22Rv1 (cell line): ENCODE measurements around the gene PRKCG.

Experiments used
- H3K27ac ChIP-seq: fragments of 450-650 bp; 2 replicates; pipeline ENCODE4 v1.5.1; 2017
- ZFX ChIP-seq: fragments of 450-650 bp; IDR thresholded peaks from 2 replicates; pipeline ENCODE4 v1.6.1; 2017; ENCODE audit warnings: antibody characterized with exemption, borderline replicate concordance
- TF ChIP-seq, protein P1 (sequence below): fragments of 450-650 bp; IDR thresholded peaks from 2 replicates; pipeline ENCODE4 v1.5.1; 2017; ENCODE audit warnings: mild to moderate bottlenecking

The PRKCG gene

DNA sequence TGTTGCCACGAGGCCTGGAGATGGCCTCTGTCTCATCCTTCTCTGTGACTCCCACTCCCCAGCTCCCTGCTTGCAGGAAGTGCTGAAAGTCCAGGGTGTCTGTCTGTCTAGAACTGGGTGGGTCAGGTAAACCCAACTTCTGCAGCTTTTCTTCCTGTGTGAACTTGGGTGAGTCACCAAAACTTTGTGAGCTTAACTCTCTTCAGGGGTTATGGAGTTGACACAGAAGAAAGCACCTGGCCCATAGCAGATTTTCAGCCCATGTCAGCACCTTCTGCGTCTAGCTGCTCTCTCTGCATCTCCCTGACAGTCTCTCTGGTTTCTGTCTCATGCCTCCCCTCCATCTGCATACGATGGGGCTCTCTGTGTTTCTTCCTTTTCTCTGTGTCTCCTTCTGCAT, 22.9 kb downstream of the PRKCG start:
- H3K27ac ChIP-seq = no peak overlapping the region
- TF ChIP-seq, protein P1, sequence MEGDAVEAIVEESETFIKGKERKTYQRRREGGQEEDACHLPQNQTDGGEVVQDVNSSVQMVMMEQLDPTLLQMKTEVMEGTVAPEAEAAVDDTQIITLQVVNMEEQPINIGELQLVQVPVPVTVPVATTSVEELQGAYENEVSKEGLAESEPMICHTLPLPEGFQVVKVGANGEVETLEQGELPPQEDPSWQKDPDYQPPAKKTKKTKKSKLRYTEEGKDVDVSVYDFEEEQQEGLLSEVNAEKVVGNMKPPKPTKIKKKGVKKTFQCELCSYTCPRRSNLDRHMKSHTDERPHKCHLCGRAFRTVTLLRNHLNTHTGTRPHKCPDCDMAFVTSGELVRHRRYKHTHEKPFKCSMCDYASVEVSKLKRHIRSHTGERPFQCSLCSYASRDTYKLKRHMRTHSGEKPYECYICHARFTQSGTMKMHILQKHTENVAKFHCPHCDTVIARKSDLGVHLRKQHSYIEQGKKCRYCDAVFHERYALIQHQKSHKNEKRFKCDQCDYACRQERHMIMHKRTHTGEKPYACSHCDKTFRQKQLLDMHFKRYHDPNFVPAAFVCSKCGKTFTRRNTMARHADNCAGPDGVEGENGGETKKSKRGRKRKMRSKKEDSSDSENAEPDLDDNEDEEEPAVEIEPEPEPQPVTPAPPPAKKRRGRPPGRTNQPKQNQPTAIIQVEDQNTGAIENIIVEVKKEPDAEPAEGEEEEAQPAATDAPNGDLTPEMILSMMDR = no peak
- no peak for TF ChIP-seq ZFX

DNA sequence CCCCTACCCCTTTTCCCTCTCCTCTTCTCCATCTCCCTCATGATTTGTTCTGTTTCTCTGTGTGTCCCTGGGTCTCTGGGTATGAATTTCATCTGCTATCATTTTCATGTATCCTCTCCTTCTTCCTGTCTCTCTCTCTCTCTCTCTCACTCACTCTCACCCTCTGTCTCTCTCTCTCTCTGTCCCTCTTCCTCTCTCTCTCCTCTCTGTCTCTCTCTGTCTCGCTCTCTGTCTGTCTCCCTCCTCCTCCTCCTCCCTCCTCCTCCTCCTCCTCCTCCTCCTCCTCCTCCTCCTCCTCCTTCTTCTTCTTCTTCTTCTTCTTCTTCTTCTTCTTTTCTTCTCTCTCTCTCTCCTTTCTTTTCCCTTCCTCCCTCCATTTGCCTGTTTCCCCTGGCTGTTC, 23.8 kb downstream of the PRKCG start:
- TF ChIP-seq, protein P1 = no peak
- no peak for TF ChIP-seq ZFX
- no peak overlapping the region for H3K27ac ChIP-seq

DNA sequence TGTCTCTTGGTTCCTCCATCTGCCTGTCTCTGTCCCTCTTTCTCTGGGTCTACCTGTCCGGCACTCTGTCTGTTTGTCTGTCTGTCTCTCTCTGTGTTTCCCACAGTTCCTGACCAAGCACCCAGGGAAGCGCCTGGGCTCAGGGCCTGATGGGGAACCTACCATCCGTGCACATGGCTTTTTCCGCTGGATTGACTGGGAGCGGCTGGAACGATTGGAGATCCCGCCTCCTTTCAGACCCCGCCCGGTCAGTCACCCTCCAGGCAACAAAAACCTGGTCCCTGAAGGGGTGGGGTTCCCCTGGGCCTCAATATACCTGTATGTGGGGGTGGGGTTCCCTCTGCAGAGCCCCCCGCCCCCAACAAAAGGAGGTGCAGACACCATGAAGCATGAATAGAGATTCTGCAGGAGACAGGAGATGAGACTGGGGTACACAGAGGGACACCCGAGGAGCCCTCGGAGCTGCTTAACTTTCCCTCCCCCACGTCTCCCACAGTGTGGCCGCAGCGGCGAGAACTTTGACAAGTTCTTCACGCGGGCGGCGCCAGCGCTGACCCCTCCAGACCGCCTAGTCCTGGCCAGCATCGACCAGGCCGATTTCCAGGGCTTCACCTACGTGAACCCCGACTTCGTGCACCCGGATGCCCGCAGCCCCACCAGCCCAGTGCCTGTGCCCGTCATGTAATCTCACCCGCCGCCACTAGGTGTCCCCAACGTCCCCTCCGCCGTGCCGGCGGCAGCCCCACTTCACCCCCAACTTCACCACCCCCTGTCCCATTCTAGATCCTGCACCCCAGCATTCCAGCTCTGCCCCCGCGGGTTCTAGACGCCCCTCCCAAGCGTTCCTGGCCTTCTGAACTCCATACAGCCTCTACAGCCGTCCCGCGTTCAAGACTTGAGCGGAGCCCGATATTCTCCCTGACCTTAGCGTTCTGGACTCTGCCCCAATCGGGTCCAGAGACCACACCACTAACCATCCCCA, 24.5 kb downstream of the PRKCG start:
- TF ChIP-seq, protein P1 = peak; percentile 92
- no peak for TF ChIP-seq ZFX
- no peak overlapping the region for H3K27ac ChIP-seq

DNA sequence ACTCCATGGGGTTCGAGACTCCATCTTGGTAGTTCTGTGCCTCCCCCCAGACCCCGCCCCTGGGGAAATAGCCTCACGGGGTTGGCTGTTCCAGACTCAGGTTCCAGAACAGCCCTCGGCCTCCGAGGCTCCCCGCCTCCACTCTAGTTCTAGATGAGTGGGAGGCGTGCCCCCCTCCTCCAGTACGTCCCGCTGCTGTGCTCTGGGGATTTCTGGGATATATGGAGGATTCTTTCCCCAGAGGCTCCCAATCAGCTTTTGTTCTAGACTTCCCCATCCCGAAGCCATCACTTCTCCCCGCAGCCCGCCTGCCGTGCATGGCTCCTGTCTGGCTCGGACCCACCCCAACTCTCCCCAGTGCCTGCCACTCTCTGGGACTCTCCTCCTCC, 25.2 kb downstream of the PRKCG start:
- no peak overlapping the region for H3K27ac ChIP-seq
- TF ChIP-seq ZFX = no peak
- TF ChIP-seq, protein P1 = no peak

DNA sequence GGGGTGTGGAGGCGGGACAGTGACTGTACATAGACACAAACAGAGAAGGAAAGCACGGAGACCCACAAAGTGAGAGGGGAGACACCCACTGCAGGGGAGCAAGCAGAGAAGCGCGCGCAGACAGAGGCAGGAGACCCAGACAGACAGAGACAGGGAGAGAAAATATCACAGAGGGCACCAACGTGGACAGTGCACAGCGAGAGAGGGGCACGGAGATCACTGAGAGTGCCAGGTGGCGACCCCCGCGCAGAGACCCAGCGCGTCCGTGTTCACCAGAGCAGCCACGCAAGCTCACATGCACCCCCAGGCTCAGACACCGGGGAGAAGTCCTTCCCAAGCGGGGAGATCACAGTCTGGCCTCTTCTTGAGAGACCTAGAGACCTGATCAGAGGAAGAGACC, 25.7 kb downstream of the PRKCG start:
- no peak overlapping the region for H3K27ac ChIP-seq
- TF ChIP-seq, protein P1 = no peak
- TF ChIP-seq ZFX = no peak

DNA sequence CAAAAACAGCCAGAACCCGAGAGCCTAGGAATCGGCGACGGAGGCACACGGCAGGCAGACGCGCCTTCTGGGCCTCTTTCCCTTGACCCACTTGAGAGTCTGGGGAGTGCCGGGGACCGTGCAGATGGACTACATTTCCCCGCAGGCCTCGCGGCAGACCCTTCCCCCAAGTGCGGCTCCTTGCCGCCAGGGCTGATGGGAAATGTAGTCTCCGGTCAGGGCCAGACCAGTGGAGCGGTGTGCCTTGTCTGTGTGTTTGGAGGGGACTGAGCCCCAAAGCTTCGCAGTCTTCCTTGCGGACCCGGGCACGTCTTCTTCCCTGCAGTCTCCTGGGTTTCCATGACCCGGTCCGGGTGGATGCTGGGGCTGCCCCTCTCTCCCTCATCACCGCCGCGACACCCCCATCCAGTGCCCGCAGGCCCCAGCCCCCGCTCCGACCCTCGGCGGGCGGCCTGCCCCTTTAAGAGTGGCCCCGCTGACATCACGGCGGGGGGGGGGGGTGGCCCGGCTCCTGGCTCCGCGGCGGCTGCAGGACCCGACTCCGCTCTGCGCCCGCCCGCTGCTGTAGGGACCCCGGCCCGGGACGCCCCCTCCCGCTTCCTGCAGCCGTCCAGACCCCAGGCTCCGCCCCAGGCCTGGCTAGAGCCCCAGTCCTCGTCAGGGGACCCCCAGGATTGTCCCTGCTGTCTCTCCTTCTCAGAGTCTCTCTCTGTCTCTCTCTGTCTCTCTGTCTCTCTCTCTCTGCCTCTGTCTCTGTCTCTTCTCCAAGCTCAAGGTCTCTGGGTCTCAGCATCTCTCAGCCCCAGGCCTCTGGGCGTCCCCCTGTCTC, 26.3 kb downstream of the PRKCG start:
- H3K27ac ChIP-seq = no peak overlapping the region
- TF ChIP-seq ZFX = no peak
- TF ChIP-seq, protein P1 = no peak

DNA sequence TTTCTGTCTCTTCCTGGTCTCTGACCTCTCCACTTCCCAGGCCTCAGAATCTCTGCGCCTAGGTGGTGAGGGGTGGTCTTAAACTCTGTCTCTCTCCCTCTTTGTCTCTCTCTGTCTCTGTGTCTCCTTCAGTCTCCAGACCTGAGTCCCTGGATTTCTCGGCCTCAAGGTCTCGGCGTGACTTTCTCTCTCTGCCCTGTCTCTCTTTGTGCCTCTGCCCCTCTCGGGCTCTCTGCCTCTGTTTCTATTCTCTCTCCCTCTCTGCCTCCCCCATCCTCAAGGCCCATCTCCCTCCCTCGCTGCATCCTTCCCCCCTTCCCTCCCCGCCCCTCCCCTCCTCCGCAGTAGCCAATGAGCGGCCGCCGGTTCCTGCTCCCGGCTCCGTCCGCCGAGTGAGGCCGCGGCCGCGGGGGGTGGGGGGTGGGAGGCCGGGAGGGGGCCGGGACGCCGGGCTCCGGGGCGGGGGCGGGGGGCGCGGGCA, 27.0 kb downstream of the PRKCG start, which contains the start of gene CACNG7:
Gene CACNG7, plus strand, starts transcription at position 344 of the 481 bp plus-strand sequence. CDS start 3,554 bp downstream, outside the sequence.
- H3K27ac ChIP-seq = no peak within 1 kb of the TSS

More for the DNA sequence above, 27.0 kb downstream of the PRKCG start, which contains the start of gene CACNG7:
- TF ChIP-seq ZFX = no peak
- TF ChIP-seq, protein P1 = no peak
